HepG2 (cell line): ENCODE measurements around the gene FOSB. TPM values are rescaled to one million over a fixed set of nuclear protein-coding genes. Genes with fewer than 3 reads are reported as not detected.
A peak's percentile ranks its signal among the peaks of the same experiment; 100 is the strongest.

Source experiments
- GFI1 ChIP-seq: sonication (generic); formaldehyde crosslinking; IDR thresholded peaks from 2 replicates; pipeline ENCODE4 v1.5.0; 2020; ENCODE audit warnings: missing genetic modification reagents, mild to moderate bottlenecking, borderline replicate concordance
- PAF1 ChIP-seq: IDR thresholded peaks from 2 replicates; pipeline ENCODE4 v1.6.1; 2016; ENCODE audit warnings: missing genetic modification reagents, missing compliant biosample characterization
- ZNF558 ChIP-seq: sonication (generic); formaldehyde crosslinking; IDR thresholded peaks from 2 replicates; pipeline ENCODE4 v1.9.0; 2022; ENCODE audit warnings: mild to moderate bottlenecking, missing genetic modification reagents, borderline replicate concordance
- ZNF724P ChIP-seq: sonication (generic); formaldehyde crosslinking; IDR thresholded peaks from 2 replicates; pipeline ENCODE4 v1.8.0; 2022; ENCODE audit warnings: missing genetic modification reagents, borderline replicate concordance
- ZNF772 ChIP-seq: sonication (generic); formaldehyde crosslinking; IDR thresholded peaks from 2 replicates; pipeline ENCODE4 v1.5.0; 2020; ENCODE audit warnings: mild to moderate bottlenecking, missing genetic modification reagents
- ZSCAN12 ChIP-seq: sonication (generic); formaldehyde crosslinking; IDR thresholded peaks from 2 replicates; pipeline ENCODE4 v1.9.0; 2021; ENCODE audit warnings: mild to moderate bottlenecking, missing genetic modification reagents
- polyA plus RNA-seq, 8 experiments: library from polyadenylated mRNA; depleted of rRNA in 3 of 8; stranded (reverse) in 7 of 8; unstranded in 1 of 8; fragments of >200 nt; fragmentation: Illumina TruSeq in 4 of 8; extraction: Trizol in 4 of 8; gene quantifications; 2 replicates each; pipeline versions ENCODE4 v1.2.1 to v1.2.3, GENCODE V29; 2011 to 2016; ENCODE audit warnings: low read depth in 4 of 8, missing spikeins in 1 of 8, mixed read lengths in 1 of 8; ENCODE audit not compliant: insufficient read depth in 1 of 8
- total RNA-seq, 5 experiments: library from RNA; depleted of rRNA; stranded (reverse); fragments of >200 nt; fragmentation: Illumina TruSeq; extraction: Trizol; gene quantifications; 2 replicates each; pipeline ENCODE4 v1.2.3, GENCODE V29; 2016; ENCODE audit warnings: low read depth in 1 of 5
- TF ChIP-seq, protein P1 (sequence below): IDR thresholded peaks from 2 replicates; pipeline ENCODE4 v1.6.1; 2018; ENCODE audit warnings: missing genetic modification reagents
- TF ChIP-seq, protein P2 (sequence below): sonication (generic); formaldehyde crosslinking; IDR thresholded peaks from 2 replicates; pipeline ENCODE4 v1.5.0; 2020; ENCODE audit warnings: missing genetic modification reagents
- TF ChIP-seq, protein P3 (sequence below): sonication (generic); formaldehyde crosslinking; IDR thresholded peaks from 2 replicates; pipeline ENCODE4 v1.5.1; 2020; ENCODE audit warnings: mild to moderate bottlenecking, missing genetic modification reagents, borderline replicate concordance
- TF ChIP-seq, protein P4 (sequence below): sonication (generic); formaldehyde crosslinking; IDR thresholded peaks from 2 replicates; pipeline ENCODE4 v1.8.0; 2022; ENCODE audit warnings: missing genetic modification reagents, mild to moderate bottlenecking, moderate library complexity, borderline replicate concordance
- TF ChIP-seq, protein P5 (sequence below): IDR thresholded peaks from 2 replicates; pipeline ENCODE4 v1.6.1; 2018; ENCODE audit warnings: missing genetic modification reagents, mild to moderate bottlenecking, missing compliant biosample characterization
- TF ChIP-seq, protein P6 (sequence below): sonication (generic); formaldehyde crosslinking; IDR thresholded peaks from 2 replicates; pipeline ENCODE4 v1.8.0; 2022; ENCODE audit warnings: mild to moderate bottlenecking, missing genetic modification reagents, moderate library complexity
- TF ChIP-seq, protein P7 (sequence below): IDR thresholded peaks from 2 replicates; pipeline ENCODE4 v1.6.1; 2016; ENCODE audit warnings: low read depth

Gene FOSB
- total and polyA plus RNA-seq, 2 of the 13 experiments (the other 11 are each of a cell fraction or from before 2014, with no cell fraction given) = 2.8 to 6.0 TPM

DNA sequence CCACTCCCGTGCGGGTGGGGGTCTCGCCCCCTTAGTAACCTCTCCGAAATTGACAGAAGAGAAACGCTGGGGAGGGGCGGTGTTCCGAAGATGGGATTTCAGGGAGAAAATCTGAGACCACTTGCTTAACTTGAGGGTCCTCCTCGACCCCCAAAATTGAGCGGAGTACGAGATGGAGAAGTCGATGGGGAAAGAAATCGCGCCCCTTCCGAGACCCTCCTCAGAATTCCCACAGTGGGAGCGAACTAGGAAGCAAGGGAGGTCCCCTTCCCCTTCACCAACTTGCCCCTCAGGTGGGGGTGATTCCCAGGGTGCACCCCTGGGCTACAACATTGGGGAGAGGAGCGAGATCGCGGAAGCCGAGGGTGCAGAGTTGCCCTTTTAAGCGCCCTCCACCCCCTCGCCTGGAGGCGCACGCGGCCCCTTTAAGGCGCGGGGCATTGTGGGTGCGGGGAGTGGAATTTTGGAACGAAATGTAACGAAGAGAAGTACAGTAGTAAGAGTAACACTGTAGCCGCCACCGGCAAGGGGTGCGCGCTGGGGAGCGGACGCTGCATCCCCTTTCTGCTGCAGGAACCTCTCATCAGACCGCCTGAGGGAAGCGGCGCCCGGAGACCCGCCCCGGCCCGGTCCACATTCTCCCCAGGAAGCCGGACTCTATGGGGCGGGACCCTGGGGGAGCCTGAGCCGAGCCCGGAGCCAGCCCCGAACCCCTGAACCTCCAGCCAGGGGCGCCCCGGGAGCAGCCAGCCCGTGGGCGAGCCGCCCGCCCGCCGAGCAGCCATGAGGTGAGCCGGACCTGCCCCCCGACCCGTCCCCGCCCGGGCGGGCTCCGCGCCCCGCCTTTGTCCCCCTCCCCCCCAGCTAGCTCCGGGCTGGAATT, 39.4 kb downstream of the FOSB start, which contains the start of gene VASP (continued):
- TF ChIP-seq, protein P1, sequence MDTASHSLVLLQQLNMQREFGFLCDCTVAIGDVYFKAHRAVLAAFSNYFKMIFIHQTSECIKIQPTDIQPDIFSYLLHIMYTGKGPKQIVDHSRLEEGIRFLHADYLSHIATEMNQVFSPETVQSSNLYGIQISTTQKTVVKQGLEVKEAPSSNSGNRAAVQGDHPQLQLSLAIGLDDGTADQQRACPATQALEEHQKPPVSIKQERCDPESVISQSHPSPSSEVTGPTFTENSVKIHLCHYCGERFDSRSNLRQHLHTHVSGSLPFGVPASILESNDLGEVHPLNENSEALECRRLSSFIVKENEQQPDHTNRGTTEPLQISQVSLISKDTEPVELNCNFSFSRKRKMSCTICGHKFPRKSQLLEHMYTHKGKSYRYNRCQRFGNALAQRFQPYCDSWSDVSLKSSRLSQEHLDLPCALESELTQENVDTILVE (CRISPR knock-in tag) = 0 out of 2 replicates have a peak, but pooled peaks have one; percentile 53
- TF ChIP-seq, protein P2, sequence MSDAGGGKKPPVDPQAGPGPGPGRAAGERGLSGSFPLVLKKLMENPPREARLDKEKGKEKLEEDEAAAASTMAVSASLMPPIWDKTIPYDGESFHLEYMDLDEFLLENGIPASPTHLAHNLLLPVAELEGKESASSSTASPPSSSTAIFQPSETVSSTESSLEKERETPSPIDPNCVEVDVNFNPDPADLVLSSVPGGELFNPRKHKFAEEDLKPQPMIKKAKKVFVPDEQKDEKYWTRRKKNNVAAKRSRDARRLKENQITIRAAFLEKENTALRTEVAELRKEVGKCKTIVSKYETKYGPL (CRISPR knock-in tag) = peak; percentile 64; the same call in 1 of the 2 replicates
- TF ChIP-seq PAF1 (no peak), ZSCAN12 (CRISPR knock-in tag) (peak; percentile 48; the same call in 1 of the 2 replicates), ZNF558 (CRISPR knock-in tag) (no peak), ZNF724P (no peak), GFI1 (CRISPR knock-in tag) (0 out of 2 replicates have a peak, but pooled peaks have one; percentile 18), ZNF772 (CRISPR knock-in tag) (peak; percentile 79; the same call in 1 of the 2 replicates)
- TF ChIP-seq, protein P3, sequence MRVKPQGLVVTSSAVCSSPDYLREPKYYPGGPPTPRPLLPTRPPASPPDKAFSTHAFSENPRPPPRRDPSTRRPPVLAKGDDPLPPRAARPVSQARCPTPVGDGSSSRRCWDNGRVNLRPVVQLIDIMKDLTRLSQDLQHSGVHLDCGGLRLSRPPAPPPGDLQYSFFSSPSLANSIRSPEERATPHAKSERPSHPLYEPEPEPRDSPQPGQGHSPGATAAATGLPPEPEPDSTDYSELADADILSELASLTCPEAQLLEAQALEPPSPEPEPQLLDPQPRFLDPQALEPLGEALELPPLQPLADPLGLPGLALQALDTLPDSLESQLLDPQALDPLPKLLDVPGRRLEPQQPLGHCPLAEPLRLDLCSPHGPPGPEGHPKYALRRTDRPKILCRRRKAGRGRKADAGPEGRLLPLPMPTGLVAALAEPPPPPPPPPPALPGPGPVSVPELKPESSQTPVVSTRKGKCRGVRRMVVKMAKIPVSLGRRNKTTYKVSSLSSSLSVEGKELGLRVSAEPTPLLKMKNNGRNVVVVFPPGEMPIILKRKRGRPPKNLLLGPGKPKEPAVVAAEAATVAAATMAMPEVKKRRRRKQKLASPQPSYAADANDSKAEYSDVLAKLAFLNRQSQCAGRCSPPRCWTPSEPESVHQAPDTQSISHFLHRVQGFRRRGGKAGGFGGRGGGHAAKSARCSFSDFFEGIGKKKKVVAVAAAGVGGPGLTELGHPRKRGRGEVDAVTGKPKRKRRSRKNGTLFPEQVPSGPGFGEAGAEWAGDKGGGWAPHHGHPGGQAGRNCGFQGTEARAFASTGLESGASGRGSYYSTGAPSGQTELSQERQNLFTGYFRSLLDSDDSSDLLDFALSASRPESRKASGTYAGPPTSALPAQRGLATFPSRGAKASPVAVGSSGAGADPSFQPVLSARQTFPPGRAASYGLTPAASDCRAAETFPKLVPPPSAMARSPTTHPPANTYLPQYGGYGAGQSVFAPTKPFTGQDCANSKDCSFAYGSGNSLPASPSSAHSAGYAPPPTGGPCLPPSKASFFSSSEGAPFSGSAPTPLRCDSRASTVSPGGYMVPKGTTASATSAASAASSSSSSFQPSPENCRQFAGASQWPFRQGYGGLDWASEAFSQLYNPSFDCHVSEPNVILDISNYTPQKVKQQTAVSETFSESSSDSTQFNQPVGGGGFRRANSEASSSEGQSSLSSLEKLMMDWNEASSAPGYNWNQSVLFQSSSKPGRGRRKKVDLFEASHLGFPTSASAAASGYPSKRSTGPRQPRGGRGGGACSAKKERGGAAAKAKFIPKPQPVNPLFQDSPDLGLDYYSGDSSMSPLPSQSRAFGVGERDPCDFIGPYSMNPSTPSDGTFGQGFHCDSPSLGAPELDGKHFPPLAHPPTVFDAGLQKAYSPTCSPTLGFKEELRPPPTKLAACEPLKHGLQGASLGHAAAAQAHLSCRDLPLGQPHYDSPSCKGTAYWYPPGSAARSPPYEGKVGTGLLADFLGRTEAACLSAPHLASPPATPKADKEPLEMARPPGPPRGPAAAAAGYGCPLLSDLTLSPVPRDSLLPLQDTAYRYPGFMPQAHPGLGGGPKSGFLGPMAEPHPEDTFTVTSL (CRISPR knock-in tag) = no peak
- TF ChIP-seq, protein P4, sequence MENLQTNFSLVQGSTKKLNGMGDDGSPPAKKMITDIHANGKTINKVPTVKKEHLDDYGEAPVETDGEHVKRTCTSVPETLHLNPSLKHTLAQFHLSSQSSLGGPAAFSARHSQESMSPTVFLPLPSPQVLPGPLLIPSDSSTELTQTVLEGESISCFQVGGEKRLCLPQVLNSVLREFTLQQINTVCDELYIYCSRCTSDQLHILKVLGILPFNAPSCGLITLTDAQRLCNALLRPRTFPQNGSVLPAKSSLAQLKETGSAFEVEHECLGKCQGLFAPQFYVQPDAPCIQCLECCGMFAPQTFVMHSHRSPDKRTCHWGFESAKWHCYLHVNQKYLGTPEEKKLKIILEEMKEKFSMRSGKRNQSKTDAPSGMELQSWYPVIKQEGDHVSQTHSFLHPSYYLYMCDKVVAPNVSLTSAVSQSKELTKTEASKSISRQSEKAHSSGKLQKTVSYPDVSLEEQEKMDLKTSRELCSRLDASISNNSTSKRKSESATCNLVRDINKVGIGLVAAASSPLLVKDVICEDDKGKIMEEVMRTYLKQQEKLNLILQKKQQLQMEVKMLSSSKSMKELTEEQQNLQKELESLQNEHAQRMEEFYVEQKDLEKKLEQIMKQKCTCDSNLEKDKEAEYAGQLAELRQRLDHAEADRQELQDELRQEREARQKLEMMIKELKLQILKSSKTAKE (CRISPR knock-in tag) = peak; percentile 45; the same call in 1 of the 2 replicates
- TF ChIP-seq, protein P5, sequence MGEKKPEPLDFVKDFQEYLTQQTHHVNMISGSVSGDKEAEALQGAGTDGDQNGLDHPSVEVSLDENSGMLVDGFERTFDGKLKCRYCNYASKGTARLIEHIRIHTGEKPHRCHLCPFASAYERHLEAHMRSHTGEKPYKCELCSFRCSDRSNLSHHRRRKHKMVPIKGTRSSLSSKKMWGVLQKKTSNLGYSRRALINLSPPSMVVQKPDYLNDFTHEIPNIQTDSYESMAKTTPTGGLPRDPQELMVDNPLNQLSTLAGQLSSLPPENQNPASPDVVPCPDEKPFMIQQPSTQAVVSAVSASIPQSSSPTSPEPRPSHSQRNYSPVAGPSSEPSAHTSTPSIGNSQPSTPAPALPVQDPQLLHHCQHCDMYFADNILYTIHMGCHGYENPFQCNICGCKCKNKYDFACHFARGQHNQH (CRISPR knock-in tag) = peak; percentile 72
- TF ChIP-seq, protein P6, sequence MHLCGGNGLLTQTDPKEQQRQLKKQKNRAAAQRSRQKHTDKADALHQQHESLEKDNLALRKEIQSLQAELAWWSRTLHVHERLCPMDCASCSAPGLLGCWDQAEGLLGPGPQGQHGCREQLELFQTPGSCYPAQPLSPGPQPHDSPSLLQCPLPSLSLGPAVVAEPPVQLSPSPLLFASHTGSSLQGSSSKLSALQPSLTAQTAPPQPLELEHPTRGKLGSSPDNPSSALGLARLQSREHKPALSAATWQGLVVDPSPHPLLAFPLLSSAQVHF = peak; percentile 65; the same call in 1 of the 2 replicates
- TF ChIP-seq, protein P7, sequence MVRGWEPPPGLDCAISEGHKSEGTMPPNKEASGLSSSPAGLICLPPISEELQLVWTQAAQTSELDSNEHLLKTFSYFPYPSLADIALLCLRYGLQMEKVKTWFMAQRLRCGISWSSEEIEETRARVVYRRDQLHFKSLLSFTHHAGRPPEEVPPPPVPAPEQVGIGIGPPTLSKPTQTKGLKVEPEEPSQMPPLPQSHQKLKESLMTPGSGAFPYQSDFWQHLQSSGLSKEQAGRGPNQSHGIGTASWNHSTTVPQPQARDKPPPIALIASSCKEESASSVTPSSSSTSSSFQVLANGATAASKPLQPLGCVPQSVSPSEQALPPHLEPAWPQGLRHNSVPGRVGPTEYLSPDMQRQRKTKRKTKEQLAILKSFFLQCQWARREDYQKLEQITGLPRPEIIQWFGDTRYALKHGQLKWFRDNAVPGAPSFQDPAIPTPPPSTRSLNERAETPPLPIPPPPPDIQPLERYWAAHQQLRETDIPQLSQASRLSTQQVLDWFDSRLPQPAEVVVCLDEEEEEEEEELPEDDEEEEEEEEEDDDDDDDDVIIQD (CRISPR knock-in tag) = peak; percentile 43
